Transverse colon (tissue), 4 donors: ENCODE results near the gene RAB3IL1. TPM values are rescaled to one million over a fixed set of nuclear protein-coding genes. Genes with fewer than 3 reads are reported as not detected.
"Not testable (repeated sequence)": the region's sequence is repeated elsewhere in the genome, so short reads cannot be mapped to it uniquely, and the experiment has no call there.

Experiments
- DNase-seq: peaks from one replicate; pipeline ENCODE4 v3.0.0-alpha.2; 2019
- H3K27ac ChIP-seq, 4 donors: fragments of 200-600 bp; sonication (generic); 2 replicates each; pipeline ENCODE4 v1.5.1; 2016 to 2018; ENCODE audit warnings: inconsistent platforms in 4 of 4
- H3K27me3 ChIP-seq: fragments of 200-600 bp; sonication (generic); 2 replicates; pipeline ENCODE4 v1.5.1; 2017; ENCODE audit warnings: inconsistent platforms
- H3K36me3 ChIP-seq, 4 donors: fragments of 200-600 bp; sonication (generic); 2 replicates each; pipeline ENCODE4 v1.5.1; 2017 to 2019; ENCODE audit warnings: inconsistent platforms in 4 of 4
- H3K4me1 ChIP-seq, 4 donors: fragments of 200-600 bp; sonication (generic); 2 replicates each; pipeline ENCODE4 v1.5.1; 2017 to 2020; ENCODE audit warnings: inconsistent platforms in 4 of 4
- H3K4me3 ChIP-seq, 4 donors: fragments of 200-600 bp; sonication (generic); 1 replicate in 1 of 4; 2 replicates in 3 of 4; pipeline versions ENCODE4 v1.5.1 to v1.6.1; 2017 to 2019; ENCODE audit warnings: inconsistent platforms in 4 of 4
- H3K9me3 ChIP-seq, 2 donors: fragments of 200-600 bp; sonication (generic); 2 replicates each; pipeline ENCODE4 v1.5.1; 2017 to 2019; ENCODE audit warnings: inconsistent platforms in 2 of 2
- CTCF ChIP-seq, 5 experiments: fragments of 200-600 bp in 3 of 5; fragments of 450-650 bp in 2 of 5; sonication (generic) in 3 of 5; IDR thresholded peaks; 1 replicate in 2 of 5; 2 replicates in 3 of 5; pipeline ENCODE4 v1.5.1; 2016 to 2017; ENCODE audit warnings: antibody characterized with exemption in 5 of 5, inconsistent platforms in 3 of 5, mild to moderate bottlenecking in 2 of 5, moderate library complexity in 1 of 5
- EP300 ChIP-seq: sonication (generic); formaldehyde crosslinking; IDR thresholded peaks from one replicate; pipeline ENCODE4 v1.6.1; 2017; ENCODE audit warnings: antibody characterized with exemption, low read depth
- POLR2A ChIP-seq: fragments of 450-650 bp; IDR thresholded peaks from one replicate; pipeline ENCODE4 v1.6.1; 2016; ENCODE audit warnings: antibody characterized with exemption, mild to moderate bottlenecking, moderate library complexity
- POLR2AphosphoS5 ChIP-seq, 3 donors: sonication (generic); formaldehyde crosslinking; IDR thresholded peaks; one replicate each; pipeline ENCODE4 v1.6.1; 2016; ENCODE audit warnings: antibody characterized with exemption in 3 of 3
- WGBS, 2 donors: methylation state at CpG; one replicate each; pipeline ENCODE4 v1.1.5; 2018; ENCODE audit warnings: low coverage in 1 of 2; 5-methylcytosine and 5-hydroxymethylcytosine counted together
- in situ Hi-C, 4 donors: fragments of 200-750 bp; cut with MboI; loops; one replicate each; pipeline versions ENCODE4 v1.15.0 to v1.15.1; 2017; ENCODE audit warnings: low sequenced_read_pairs in 3 of 4, low pct_ligation_motif_present in 1 of 4, low pct_unique_long_range_greater_than_20kb in 1 of 4
- intact Hi-C: fragments of 100-400 bp; cut with DNase I; formaldehyde crosslinking; loops from one replicate; pipeline ENCODE4 v1.15.1; 2023; ENCODE audit warnings: low total_unique reads
- total RNA-seq, 4 donors: library from RNA; depleted of rRNA; stranded (reverse); fragments of >200 nt; gene quantifications; one replicate each; pipeline ENCODE4 v1.1.0, GENCODE V29; 2016

The RAB3IL1 gene
- total RNA-seq, 4 donors from 2014 or later: 1.2 to 7.6 (median 5.9) TPM

GRCh38 chr11:61954851-61955421, 37.6 kb upstream of the RAB3IL1 start:
- H3K4me1 ChIP-seq: peaks cover 1 to 18% (median 12%) of the 10 kb centered on the region in 4 donors
- H3K36me3 ChIP-seq: no peaks in the 10 kb centered on the region
- 13% methylated on average over 18 of the region's 21 CpGs; no CpG with 5 or more reads in 1 of the 2 donors for WGBS, 2 donors
- in situ Hi-C loops: loop anchor here in 1 of 4 donors (10.0 kb wide), 1 partner anchor 160 kb away; the partner anchor contains the start of genes FEN1 and TMEM258
- no peaks in the 10 kb centered on the region for H3K9me3 ChIP-seq
- H3K4me3 ChIP-seq: peak overlapping the region; percentile 18 to 46 (median 30)
- intact Hi-C loops: no loop called here
- H3K27me3 ChIP-seq: peaks cover 16% of the 10 kb centered on the region
- peak overlapping the region; percentile 73 to 74 (median 74) for H3K27ac ChIP-seq
- TF ChIP-seq POLR2AphosphoS5 (IDR thresholded peaks at IDR 0.05) (peak; percentile 15 to 65 (median 62)), EP300 (no peak), POLR2A (no peak), CTCF (IDR thresholded peaks at IDR 0.05) (no peak)
- DNase-seq: peak; percentile 49

- no peak overlapping the region for H3K4me3 ChIP-seq
- H3K27ac ChIP-seq: peak overlapping the region; percentile 73 to 74 (median 74)
- no peaks in the 10 kb centered on the region for H3K36me3 ChIP-seq
- H3K9me3 ChIP-seq: no peaks in the 10 kb centered on the region
- DNase-seq: no peak
- in situ Hi-C loops: loop anchor here in 1 of 4 donors (10.0 kb wide), 1 partner anchor 159 kb away; the partner anchor contains the start of genes FEN1 and TMEM258
- peaks cover 16% of the 10 kb centered on the region for H3K27me3 ChIP-seq
- WGBS, 2 donors: 96 to 100% methylated on average over 2 to 8 of the region's 9 CpGs
- peaks cover 5 to 22% (median 13%) of the 10 kb centered on the region in 4 donors for H3K4me1 ChIP-seq
- TF ChIP-seq CTCF (IDR thresholded peaks at IDR 0.05) (no peak), POLR2AphosphoS5 (IDR thresholded peaks at IDR 0.05) (no peak), POLR2A (no peak), EP300 (no peak)
- intact Hi-C loops: no loop called here
Observed at GRCh38 chr11:61954106-61954850, 36.9 kb upstream of the RAB3IL1 start.

GRCh38 chr11:61953632-61954031, 36.3 kb upstream of the RAB3IL1 start:
- H3K4me3 ChIP-seq, intact Hi-C loops, H3K36me3 ChIP-seq, DNase-seq, H3K9me3 ChIP-seq, H3K27ac ChIP-seq: not testable (repeated sequence)
- peaks cover 5 to 22% (median 16%) of the 10 kb centered on the region in 4 donors for H3K4me1 ChIP-seq
- H3K27me3 ChIP-seq: peaks cover 16% of the 10 kb centered on the region
- WGBS, 2 donors: 92 to 96% methylated on average over 4 to 5 of the region's 5 CpGs
- in situ Hi-C loops: loop anchor here in 1 of 4 donors (10.0 kb wide), 1 partner anchor 159 kb away; the partner anchor contains the start of genes FEN1 and TMEM258

DNA sequence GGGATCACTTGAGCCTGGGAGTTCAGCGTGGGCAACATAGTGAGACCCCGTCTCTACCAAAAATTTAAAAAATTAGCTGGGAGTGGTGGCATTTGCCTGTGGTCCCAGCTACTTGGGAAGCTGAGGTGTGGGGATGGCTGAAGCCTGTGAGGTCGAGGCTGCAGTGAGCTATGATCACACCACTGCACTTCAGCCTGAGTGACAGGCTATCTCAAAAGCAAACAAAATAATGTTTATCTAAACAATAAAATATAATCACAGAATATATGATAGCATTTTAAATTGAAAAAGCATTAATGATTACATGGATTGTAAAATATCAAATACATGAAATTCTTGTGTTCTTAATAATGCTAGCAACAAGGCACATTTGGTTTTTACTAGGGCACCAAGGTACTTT, 35.5 kb upstream of the RAB3IL1 start:
- no peak for DNase-seq
- Histone ChIP-seq H3K27me3 (peaks cover 16% of the 10 kb centered on the region), H3K9me3 (no peaks in the 10 kb centered on the region), H3K36me3 (no peaks in the 10 kb centered on the region), H3K4me1 (peaks cover 7 to 23% (median 18%) of the 10 kb centered on the region in 4 donors), H3K27ac (no peak overlapping the region), H3K4me3 (no peak overlapping the region)
- TF ChIP-seq POLR2A (no peak), EP300 (no peak), POLR2AphosphoS5 (IDR thresholded peaks at IDR 0.05) (no peak), CTCF (IDR thresholded peaks at IDR 0.05) (no peak)
- intact Hi-C loops: no loop called here
- in situ Hi-C loops: loop anchor here in 1 of 4 donors (10.0 kb wide), 1 partner anchor 158 kb away; the partner anchor contains the start of genes FEN1 and TMEM258
- 86 to 94% methylated on average over 3 of the region's 3 CpGs for WGBS, 2 donors
